ENCODE data around the gene RTP5. TPM values are rescaled to one million over a fixed set of nuclear protein-coding genes. Genes with fewer than 3 reads are reported as not detected.

Gene RTP5
- total and polyA plus RNA-seq, 10 donors = 0.34 to 2.2 (median 0.86) TPM

DNA sequence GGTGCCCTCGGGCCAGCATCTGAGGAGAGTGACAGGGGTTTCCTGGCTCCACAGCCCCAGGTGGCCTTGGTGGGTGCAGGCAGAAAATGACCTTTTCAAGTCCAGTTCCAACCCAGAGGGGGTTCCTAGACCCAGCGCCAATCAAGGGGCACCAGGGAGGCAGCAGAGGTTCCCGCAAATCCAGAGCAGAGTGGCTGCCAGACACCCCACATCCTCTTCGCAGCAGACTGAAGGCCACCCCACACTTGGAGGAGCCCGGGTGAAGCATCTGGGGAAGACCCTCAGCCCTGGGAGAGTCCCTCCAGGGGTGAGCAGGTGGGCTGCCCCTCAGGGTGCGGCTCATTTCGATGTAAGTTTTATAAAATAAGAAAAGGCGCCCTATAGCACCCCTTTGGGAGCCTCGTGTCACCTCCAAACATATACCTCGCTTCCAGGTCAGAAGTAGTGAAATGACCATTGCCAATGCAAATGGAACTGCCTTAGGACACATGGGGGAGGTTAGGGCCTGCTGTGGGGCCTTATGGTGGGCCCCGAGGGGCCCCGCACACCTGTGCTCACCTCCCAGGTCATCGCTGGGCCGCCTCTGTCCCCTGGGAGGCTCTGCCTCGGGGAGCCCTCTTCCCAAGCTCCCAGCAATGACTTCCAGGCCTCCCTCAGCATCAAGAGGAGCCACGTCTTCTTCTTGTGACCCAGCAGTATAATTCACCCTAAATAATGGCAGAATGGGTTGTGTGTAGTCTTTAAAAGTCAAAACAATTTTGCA is 11.0 kb downstream of the RTP5 start:
- 63 to 87% (median 75%) methylated on average over 15 to 16 of the region's 16 CpGs for WGBS, 5 donors
- TF ChIP-seq, protein P1, sequence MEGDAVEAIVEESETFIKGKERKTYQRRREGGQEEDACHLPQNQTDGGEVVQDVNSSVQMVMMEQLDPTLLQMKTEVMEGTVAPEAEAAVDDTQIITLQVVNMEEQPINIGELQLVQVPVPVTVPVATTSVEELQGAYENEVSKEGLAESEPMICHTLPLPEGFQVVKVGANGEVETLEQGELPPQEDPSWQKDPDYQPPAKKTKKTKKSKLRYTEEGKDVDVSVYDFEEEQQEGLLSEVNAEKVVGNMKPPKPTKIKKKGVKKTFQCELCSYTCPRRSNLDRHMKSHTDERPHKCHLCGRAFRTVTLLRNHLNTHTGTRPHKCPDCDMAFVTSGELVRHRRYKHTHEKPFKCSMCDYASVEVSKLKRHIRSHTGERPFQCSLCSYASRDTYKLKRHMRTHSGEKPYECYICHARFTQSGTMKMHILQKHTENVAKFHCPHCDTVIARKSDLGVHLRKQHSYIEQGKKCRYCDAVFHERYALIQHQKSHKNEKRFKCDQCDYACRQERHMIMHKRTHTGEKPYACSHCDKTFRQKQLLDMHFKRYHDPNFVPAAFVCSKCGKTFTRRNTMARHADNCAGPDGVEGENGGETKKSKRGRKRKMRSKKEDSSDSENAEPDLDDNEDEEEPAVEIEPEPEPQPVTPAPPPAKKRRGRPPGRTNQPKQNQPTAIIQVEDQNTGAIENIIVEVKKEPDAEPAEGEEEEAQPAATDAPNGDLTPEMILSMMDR (IDR thresholded peaks at IDR 0.05 in 8 of 11, conservative IDR thresholded peaks at IDR 0.05 in 3 of 11) = no peak
- TF ChIP-seq POLR2A (IDR thresholded peaks at IDR 0.05) (no peak), POLR2AphosphoS5 (IDR thresholded peaks at IDR 0.05) (no peak)
- Histone ChIP-seq H3K27me3 (replicated peaks in 1 of 7) (no peaks in the 10 kb centered on the region), H3K4me1 (peaks cover 14 to 53% (median 34%) of the 10 kb centered on the region in 6 donors), H3K36me3 (peaks cover 0 to 15% (median 0%) of the 10 kb centered on the region in 6 donors), H3K27ac (peak overlapping the region; percentile 69 to 97 (median 90)), H3K9me3 (no peaks in the 10 kb centered on the region), H3K4me3 (peak overlapping the region; percentile 49 to 85 (median 60))
- no peak for DNase-seq
- intact Hi-C loops (cut with DNase I; ENCODE audit: low total_unique reads) = no loop called here

DNA sequence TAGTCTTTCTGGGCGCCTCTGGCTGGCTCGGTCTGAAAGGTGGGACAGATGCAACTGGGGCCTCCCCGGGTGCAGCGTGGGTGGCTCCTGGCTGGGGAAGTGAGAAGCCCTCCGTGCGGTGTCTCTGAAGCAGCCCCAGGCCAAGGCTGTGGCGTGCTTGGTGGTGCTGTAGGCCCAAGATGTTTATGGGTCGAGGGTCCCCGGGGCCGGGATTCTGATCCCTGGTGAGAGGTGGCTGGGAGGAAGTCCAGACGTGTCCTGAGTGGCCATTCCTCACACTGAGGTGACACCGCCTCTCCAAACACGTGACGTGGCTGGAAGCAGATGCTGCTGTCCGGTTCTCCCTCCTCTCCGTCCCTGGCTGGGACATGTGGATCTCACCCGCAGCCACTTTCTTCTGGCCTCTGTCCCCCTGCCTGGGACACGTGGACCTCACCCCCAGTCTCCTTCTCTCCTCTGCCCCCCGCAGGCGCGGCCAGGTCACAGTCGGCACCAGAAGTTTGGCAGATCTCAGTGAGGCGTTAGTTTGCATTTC is 12.6 kb downstream of the RTP5 start:
- peak in 2 of 3 donors; percentile 30 to 68 for TF ChIP-seq POLR2AphosphoS5 (IDR thresholded peaks at IDR 0.05)
- TF ChIP-seq POLR2A (IDR thresholded peaks at IDR 0.05) = no peak
- TF ChIP-seq, protein P1 (IDR thresholded peaks at IDR 0.05 in 8 of 11, conservative IDR thresholded peaks at IDR 0.05 in 3 of 11) = peak in 2 of 11 experiments; percentile 21 to 29
- H3K4me3 ChIP-seq = peak overlapping the region; percentile 18 to 85 (median 52)
- intact Hi-C loops (cut with DNase I; ENCODE audit: low total_unique reads) = no loop called here
- no peaks in the 10 kb centered on the region for H3K27me3 ChIP-seq (replicated peaks in 1 of 7)
- 5 to 11% (median 7%) methylated on average over 14 to 23 of the region's 23 CpGs for WGBS, 5 donors
- H3K27ac ChIP-seq = peak overlapping the region; percentile 30 to 97 (median 77)
- peak; percentile 93 for DNase-seq
- H3K9me3 ChIP-seq = peaks cover 0 to 3% (median 0%) of the 10 kb centered on the region in 8 donors
- H3K4me1 ChIP-seq = peaks cover 14 to 67% (median 34%) of the 10 kb centered on the region in 6 donors
- peaks cover 0 to 25% (median 0%) of the 10 kb centered on the region in 6 donors for H3K36me3 ChIP-seq

DNA sequence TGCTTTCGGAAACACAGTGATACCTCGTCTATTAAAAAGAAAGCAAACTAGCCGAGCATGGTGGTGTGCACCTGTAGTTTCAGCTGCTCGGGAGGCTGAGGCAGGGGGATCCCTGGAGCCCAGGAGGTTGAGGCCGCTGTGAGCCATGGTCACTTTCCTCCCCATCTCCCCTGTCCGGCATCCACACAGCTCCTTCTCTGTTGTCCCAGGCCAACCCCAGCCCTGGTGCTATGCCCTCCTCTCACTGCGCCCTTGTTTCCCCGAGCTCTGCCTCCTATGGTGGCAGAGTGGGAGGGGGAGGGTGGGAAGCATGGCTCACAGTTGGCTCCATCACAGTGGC is 15.4 kb downstream of the RTP5 start:
- H3K4me3 ChIP-seq = no peak overlapping the region
- no peak overlapping the region for H3K27ac ChIP-seq
- WGBS, 5 donors = 92 to 94% (median 93%) methylated on average over 8 of the region's 8 CpGs
- peaks cover 12 to 72% (median 32%) of the 10 kb centered on the region in 6 donors for H3K4me1 ChIP-seq
- TF ChIP-seq POLR2AphosphoS5 (IDR thresholded peaks at IDR 0.05) (no peak), POLR2A (IDR thresholded peaks at IDR 0.05) (no peak)
- TF ChIP-seq, protein P1 (IDR thresholded peaks at IDR 0.05 in 8 of 11, conservative IDR thresholded peaks at IDR 0.05 in 3 of 11) = no peak
- no peak for DNase-seq
- no peaks in the 10 kb centered on the region for H3K27me3 ChIP-seq (replicated peaks in 1 of 7)
- intact Hi-C loops (cut with DNase I; ENCODE audit: low total_unique reads) = no loop called here
- H3K9me3 ChIP-seq = peaks cover 0 to 6% (median 0%) of the 10 kb centered on the region in 8 donors
- peaks cover 0 to 29% (median 0%) of the 10 kb centered on the region in 6 donors for H3K36me3 ChIP-seq
